GM12801 (cell line): ENCODE measurements around the gene CMIP.

Experiments
- CTCF ChIP-seq: IDR thresholded peaks from one replicate; pipeline ENCODE4 v1.5.1; 2011; ENCODE audit warnings: control low read depth; ENCODE audit not compliant: insufficient read length; ENCODE audit errors: extremely low read depth

CMIP gene

DNA sequence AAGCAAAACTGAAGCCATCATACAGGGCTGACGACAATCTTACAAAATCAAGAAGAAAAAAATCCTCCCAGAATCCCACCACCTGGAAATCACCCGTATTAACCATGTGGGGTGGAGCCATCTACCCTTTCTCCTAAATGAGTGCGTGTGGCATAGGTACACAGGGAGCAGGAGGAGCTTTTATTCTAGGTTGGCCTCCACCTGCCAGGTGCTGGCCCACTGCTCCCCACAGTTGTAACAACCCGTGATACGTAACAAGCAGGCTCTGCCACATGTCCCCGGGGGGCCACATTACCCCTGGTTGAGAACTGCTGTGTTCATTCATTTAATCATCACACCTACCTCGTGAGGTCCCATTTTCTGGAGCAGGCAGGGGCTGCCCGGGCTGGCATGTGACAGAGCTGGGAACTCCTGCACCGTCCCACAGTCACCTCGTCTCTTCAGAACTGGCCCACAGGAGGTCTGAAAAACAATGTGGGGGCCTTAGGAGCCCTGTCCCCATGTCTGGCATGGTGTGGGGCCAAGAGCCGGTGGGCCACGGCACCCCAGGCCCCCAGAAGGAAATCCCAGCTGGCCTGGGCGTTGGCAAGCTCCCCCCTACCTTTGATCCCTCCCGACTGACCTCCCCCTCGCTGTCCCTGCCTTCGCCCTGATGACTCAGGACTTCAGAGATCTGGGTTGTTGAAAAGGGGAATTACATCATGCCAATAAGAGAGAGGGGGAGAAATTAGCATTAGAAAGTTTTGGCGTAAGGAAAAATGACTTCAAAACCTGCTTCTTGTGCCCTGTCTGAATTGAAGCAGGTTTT is 12.9 kb downstream of the CMIP start:
- no peak for TF ChIP-seq CTCF

GRCh38 chr16:81458149-81458669 is 13.6 kb downstream of the CMIP start:
- TF ChIP-seq CTCF, result no peak

- no peak for TF ChIP-seq CTCF
These were observed 14.4 kb downstream of the CMIP start for GRCh38 chr16:81458827-81459598.

GRCh38 chr16:81460075-81460474 is 15.5 kb downstream of the CMIP start:
- no peak for TF ChIP-seq CTCF

- no peak for TF ChIP-seq CTCF
These were observed 16.6 kb downstream of the CMIP start for GRCh38 chr16:81461243-81461642.

DNA sequence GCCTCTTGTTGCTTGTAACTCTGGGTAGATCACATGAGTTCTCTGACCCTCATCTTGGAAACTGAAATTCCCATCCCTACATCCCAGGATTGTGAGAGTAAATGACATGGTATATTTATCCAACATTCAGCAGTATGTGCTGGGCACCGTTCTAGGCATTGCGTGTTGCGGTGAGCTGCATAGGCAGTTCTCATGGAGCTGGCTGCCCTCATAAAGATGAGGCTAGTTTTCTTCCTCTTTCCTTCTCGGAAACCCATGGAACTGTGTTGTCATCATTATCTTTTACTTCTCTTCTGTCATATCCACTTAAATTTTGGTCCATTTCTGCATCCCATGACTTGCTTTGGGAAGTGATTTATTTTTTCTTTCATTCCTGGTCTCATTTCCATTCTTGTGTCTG is 17.2 kb downstream of the CMIP start:
- no peak for TF ChIP-seq CTCF

GRCh38 chr16:81462683-81463082 is 18.1 kb downstream of the CMIP start:
- TF ChIP-seq CTCF, result no peak
